Testis (tissue), 2 donors: ENCODE data around the gene AGBL4.

Experiments used
- CTCF ChIP-seq, 3 experiments: fragments of 450-650 bp in 2 of 3; fragments of 200-600 bp in 1 of 3; sonication (generic) in 1 of 3; IDR thresholded peaks; one replicate each; pipeline ENCODE4 v1.5.1; 2016 to 2019; ENCODE audit warnings: antibody characterized with exemption in 3 of 3, mild to moderate bottlenecking in 2 of 3, moderate library complexity in 1 of 3
- POLR2A ChIP-seq: fragments of 450-650 bp; IDR thresholded peaks from one replicate; pipeline ENCODE4 v1.6.1; 2017; ENCODE audit warnings: antibody characterized with exemption, mild to moderate bottlenecking, moderate library complexity

GRCh38 chr1:48749068-48749467 is 1274.7 kb downstream of the AGBL4 start:
- no peak for TF ChIP-seq CTCF (IDR thresholded peaks at IDR 0.05)
- TF ChIP-seq POLR2A = no peak
